GM21526 (cell line): ENCODE data around the gene RMDN2.

ENCODE experiments used
- ATAC-seq: cut with Tn5 transposase; IDR thresholded peaks from one replicate; pipeline ENCODE4 v1.9.1; 2021; ENCODE audit warnings: moderate library complexity; ENCODE audit not compliant: unreplicated experiment, low FRiP score

The RMDN2 gene

DNA sequence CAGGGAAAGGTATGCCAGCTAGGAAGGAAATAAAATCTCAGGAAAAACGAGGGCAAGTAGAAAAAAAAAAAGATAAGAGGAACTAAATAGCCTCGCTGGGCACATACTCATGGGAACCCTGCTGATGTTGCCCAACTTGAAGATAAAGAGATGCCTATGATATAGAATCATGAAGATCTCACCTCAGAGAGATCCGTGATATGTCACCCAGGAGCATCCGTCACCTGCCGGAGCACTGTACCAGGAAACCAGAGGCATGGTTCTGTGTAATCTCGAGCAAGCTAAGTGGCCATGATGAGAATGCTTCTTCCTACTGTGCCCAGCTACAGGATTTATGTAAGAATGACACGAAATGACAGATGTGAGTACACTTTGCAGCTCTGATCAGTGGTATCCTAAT lies 110.9 kb downstream of the RMDN2 start:
- no peak for ATAC-seq

- ATAC-seq: no peak
These were observed 112.2 kb downstream of the RMDN2 start for GRCh38 chr2:38037325-38037724.

GRCh38 chr2:38037757-38038621 lies 112.9 kb downstream of the RMDN2 start:
- ATAC-seq: peak; percentile 65

DNA sequence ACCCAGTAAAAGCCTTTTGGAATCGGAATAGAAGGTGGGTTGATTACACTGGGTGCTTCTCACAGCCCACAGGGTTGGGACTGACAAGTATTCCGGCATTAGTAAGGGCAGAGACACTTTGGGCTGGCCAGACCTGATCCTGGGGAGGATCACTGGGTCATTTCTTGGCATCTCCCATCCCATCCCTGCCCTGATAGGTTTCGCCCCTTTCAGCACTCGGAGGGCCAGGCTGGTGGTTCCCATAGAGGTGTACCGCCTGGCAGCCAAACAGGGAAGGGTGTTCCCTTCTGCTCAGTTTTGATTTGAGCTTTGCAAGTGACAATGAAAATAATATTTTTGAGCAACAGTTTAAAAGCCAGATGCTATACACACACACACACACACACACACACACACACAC lies 113.6 kb downstream of the RMDN2 start:
- no peak for ATAC-seq

GRCh38 chr2:38039121-38039910 lies 114.2 kb downstream of the RMDN2 start:
- ATAC-seq: no peak

DNA sequence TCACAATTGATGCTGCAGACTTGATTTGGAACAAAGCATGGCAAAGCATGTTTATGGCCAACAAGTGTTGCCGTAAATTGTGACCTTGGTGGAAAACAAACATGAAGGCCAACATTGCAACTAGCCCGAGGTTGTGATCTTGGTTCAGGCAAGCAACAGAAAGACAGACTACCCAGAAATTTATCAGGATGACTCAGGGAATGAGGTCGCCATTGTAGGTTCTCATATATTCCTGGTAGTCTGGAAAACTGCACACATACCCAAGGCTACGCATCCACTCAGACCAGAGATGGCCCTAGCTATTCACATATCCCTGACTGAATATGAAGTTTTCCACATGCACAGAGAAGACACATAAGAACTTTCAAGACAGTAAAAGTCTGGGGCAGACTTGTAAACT lies 120.7 kb downstream of the RMDN2 start:
- no peak for ATAC-seq

DNA sequence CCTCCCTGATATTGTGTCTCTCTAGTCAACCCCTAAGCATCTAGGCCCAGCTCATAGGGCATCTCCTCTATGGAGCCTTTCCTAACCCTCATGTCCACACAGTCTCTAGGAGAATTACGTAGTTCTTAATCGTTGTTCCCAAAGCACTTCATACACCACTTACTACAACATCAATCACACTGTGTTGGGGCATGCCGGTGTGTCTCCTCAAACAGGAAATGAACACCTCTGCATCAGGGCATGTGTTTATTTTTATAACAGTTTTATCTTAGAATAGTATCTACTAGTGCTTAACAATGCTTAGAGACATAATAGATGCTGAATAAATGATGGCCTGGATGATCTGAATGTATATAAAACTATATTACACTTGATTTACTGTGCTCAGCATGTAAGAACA lies 131.1 kb downstream of the RMDN2 start:
- no peak for ATAC-seq

DNA sequence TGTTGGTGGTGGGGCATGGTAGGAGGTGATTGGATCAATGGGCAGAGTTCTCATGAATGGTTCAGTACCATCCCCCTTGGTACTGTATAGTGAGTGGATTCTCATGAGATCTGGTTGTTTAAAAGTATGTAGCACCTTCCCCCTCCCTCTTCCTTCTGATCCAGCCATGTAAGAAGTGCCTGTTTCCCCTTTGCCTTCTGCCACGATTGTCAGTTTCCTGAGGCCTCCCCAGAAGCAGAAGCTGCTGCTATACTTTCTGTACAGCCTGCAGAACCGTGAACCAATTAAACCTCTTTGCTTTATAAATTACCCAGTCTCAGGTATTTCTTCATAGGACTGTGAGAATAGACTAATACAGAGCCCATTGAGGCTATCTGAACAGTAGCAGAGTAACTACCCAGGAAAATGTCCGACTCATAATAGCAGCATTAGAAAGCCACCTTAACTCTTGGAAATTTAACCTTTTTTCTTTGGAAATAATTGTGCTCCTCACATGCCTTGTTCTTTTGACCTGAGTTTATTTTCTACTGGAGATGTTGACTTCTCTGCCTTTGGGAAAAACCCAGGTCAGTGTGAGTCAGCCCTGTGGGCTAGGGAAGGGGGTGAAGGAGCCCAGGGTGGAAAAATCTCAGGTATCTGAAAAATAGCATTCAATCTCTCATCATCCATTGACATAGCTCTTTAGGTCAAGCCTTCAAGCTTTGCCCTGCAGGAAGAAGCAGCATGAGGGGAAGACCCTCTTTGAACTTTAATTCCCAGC lies 132.7 kb downstream of the RMDN2 start:
- ATAC-seq: no peak

DNA sequence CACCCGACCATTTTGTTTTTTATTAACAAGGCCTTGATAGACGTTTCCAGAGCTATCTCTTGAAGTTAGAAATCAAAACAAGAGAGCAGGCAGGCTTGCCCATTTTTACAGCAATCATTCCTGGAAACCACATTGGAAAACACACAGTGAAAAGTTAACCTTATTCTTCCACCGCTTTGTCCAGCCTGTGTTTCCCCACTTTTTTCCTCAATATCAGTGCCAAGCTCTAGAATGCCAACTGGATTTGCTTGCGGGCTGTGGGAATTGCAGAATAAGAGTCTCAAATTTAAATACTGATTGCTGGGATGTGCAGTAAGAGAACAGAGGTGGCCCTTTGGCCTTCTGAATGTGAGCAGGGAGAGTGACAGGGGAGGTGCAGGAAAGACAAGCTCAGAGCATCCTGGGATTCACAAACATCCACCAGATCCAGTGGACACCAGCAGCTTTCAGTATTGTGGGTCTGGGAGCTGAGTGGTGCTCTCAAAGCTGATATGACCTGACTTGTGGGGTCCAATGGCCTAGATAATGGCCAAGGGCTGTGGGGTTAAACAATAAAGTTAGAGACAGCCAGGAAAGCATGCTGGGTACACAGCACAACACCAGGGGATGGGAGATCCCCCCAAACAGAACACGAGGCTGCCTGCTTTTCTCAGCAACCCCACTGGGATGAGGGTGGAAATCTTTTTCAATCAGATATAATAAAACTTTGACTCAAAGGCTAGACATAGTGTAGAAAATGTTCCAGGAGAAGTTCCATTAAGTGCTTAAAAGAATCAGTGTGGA lies 135.3 kb downstream of the RMDN2 start:
- ATAC-seq: no peak

DNA sequence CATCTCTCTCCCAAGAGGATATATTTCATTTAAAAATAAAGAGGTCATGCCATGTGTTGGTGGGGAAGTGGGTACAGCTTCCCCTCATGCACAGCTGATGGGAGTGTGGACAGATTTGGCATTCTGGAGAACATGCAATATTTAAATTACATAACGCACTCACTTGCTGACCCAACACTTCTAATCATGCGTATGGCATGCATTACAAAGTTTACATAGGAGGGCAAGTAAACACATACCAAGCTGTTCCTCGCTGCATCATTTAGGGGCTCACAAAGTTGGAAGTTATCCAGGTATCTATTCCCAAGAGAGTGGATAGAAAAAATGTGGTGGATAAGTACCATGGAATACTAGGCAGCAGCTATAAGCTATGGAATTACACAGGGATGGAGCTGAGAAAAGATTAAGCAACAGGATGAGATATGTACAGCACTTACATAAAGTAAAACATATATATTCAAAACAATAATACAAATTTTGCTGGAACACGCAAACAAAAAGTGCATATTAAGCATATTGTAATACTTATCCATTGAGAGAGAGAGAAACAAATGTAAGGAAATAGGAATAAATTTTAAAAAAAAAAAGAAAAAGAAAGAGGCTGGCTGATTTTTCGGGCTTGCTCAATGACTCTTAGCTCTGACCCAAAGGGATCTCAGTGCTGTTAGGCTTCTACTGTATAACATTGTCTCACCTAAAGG lies 139.9 kb downstream of the RMDN2 start:
- no peak for ATAC-seq

- ATAC-seq: no peak
These were observed 140.5 kb downstream of the RMDN2 start for GRCh38 chr2:38065502-38066135.

DNA sequence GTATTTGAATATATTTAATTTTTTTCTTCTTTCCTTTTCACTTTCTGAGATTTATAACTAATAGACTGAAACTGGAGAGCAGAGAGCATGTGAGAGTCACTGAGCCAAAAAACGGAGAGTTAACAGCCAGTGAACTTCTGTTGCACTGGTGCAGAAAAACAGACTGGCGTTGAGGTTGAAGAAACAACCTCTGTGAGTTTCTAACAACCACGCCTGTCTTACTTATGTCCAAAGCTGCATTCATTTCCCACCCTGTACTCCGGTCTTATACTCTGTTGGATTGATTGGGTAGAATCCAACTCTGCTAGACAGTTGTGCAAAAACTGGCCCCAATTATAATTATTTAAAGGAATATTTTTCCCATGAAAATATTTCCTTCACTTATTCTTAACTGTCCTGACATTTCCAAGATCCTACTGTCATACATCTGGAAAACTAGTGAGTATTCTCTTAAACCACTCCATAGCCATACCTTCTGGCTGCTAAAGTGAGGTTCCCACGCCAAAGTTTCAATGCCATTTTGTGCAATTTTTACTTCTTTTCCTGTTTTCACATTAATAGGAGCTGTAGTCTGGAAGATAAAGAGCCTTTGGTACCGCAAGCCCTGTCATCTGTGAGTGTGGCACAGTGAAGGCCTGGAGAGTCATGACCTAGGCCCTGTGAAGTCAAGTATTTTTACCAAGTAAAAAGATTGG lies 141.5 kb downstream of the RMDN2 start:
- no peak for ATAC-seq
